Fibroblast of skin of left biceps (primary cell): ENCODE results near the gene ANKS1B.
"Not testable (repeated sequence)": the region's sequence is repeated elsewhere in the genome, so short reads cannot be mapped to it uniquely, and the experiment has no call there.

Experiments
- DNase-seq, 2 experiments: peaks; one replicate each; pipeline ENCODE4 v3.0.0-alpha.2; 2013; ENCODE audit warnings: low read depth in 2 of 2

The ANKS1B gene

DNA sequence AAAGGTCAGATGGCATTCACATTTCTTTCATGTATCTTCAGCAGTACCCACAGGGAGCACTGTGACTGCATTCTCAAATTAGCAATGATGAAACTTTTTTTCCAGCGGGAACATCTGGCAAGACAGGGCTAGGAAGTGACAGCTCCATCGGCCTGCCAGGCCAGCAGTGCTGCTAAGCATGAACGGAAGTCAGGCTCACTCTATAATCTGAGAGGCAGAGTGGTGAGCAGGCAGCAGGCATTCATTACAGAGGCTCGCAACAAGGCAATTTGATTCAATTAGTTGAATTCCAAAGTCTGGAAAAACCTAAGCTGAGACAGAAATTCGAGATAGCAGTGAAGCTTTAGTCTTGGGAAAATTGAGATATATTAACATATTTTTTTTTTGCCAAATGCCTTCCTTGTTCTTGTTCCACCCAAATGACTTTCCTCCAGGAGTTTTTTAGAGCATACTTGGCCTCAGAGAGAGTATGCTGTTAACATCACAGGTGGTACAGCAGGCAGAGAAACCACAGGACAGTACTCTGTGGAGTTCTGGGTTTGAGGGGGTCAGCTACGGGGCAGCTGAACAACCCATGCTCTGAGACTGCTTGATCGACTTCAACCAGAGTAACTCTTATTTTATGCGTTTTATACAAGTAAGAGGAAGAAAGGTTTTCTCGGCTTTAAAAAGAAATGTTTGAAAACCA, 924.8 kb downstream of the ANKS1B start:
- peak; percentile 46 to 53 for DNase-seq

DNA sequence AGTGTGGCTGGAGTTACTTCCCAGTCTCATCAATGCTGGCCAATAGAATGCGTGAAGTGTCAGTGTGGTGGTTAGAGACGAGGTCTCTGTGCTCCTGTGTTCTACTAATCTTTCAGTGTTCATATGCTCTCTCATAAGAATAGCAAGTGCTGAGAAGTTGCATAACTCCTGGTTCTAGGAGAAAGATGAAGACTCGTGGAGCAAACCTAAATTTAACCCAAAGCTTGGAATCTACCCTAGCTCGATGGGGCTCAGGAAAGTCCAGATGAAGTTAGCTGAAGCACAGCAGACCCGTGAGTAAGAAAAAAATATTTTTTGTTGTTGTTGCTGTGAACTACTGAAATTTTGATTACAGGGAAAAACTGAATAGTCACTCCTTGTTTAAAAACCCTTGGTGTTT, 927.1 kb downstream of the ANKS1B start:
- no peak for DNase-seq

DNA sequence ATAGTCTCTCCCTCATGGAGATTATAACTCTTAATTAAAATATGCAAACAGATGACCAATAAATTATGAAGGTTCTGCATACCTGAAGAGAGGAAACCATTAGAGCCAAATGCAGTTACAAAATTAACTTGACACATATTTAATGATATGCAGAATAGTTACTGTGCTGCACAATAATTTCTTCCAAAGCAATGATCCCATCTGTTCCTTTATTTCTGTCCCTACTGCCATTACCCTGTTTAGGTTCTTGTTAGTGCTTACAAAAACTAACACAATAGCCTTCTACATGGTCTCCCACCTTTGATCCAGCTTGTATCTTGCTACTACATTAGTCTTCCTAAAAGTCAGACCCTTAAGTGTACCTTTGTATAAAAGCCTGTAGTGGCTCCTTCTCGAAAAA, 928.5 kb downstream of the ANKS1B start:
- DNase-seq = no peak

DNA sequence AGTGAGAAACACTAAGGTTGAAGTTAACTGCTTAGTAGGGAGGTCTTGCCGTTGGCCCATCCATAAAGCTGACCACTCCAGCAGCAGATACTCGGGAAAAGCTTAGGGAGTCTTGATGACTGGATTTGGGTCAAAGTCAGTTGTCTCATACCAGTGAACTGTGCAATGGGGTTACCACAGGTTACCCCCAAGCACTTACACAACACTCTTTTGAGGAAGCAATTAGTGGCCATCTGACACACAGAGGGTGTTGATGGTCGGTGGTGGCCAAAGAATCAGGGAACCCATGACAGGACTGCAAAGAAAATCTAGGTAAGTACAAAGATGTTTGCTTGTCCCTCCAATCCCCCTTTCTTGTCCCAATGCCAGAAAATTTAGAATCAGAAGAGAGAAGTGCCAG, 929.4 kb downstream of the ANKS1B start:
- no peak for DNase-seq

DNA sequence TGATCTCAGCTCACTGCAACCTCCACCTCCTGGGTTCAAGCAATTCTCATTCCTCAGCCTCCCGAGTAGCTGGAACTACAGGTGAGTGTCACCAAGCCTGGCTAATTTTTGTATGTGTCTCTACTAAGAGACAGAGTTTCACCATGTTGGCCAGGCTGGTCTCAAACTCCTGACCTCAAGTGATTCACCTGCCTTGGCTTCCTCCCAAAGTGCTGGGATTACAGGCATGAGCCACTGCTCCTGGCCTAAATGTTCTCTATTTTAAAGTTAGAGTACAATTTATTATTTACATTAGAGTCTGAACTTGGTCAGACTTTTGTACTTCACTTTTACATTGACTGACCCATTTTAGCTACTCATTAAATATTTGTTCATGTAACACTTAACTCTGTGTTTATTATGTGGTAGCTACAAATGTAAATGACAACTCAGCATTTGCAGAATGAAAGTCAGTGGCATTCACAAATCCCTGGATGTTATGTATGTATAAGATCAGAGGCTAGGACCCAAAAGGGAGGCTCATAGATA, 930.1 kb downstream of the ANKS1B start:
- DNase-seq = no peak

DNA sequence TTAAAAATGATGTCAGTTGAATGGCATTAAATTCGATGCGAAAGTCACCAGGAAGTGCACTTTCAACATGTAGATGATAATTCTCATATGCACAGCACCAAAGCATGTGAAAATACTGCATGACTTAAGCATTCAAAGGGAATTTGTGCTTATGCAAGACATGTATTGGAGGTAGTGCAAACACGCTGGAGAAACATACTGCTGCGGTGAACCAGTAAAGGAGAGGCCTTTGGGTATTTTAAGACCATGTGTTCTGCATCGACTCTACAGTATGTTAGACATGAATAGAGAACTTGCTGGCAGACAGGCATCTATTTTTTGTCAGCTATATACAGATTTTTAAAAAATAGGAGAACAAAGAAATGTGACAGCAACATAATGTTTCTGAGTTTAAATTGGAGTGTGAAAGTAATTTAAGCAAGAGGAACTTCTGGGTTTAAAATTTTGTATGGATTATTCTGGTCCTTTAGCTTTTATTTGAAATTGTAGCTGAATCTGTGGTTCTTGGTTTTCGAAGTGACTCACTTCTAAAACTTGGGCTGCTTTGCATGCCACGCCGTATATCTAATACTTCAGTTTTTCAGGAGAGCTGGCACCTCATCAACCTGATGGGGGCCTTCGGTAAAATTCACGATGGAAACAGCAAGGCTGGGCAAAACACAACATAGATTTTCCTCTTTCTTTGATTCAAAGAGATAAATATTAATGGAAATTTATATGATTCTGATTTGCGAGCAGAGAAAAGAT, 930.9 kb downstream of the ANKS1B start:
- DNase-seq = peak; percentile 55 to 66

DNA sequence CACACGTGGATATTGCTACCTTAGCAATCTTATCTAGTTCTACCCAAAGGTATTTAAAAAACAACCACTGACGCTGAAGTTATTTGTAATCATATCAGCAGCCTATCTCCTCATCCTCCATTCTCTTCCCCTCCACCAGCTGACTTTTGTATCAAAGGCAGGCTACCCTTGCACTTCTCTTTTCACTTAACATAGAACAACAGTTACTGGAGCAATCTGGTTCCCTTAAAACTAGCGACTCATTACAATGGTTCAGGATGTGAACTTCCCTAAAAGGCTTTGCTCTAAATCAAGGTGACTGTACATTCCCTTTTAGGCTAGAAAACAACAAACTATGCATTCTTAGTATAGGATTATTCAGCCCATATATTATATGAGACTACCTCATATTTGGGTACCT, 935.0 kb downstream of the ANKS1B start:
- no peak for DNase-seq

DNA sequence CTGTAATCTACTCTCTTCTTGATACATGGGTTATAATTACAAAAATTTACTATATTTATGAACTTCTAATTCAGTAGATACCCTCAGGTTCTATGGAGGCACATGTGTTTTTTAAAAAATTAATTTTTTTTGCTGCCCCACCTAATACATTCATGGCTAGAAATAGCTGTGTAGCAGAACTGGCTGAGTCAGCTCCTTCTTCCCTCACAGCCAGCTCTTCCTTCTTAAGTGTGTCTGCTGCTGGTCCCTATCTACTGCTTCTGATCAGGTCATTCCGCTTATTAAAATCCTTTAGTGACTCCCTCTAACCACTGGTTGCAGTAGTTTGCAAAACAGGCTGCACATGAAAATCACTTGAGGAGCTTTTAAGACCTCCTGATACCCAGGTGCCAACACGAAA, 939.6 kb downstream of the ANKS1B start:
- no peak for DNase-seq

DNA sequence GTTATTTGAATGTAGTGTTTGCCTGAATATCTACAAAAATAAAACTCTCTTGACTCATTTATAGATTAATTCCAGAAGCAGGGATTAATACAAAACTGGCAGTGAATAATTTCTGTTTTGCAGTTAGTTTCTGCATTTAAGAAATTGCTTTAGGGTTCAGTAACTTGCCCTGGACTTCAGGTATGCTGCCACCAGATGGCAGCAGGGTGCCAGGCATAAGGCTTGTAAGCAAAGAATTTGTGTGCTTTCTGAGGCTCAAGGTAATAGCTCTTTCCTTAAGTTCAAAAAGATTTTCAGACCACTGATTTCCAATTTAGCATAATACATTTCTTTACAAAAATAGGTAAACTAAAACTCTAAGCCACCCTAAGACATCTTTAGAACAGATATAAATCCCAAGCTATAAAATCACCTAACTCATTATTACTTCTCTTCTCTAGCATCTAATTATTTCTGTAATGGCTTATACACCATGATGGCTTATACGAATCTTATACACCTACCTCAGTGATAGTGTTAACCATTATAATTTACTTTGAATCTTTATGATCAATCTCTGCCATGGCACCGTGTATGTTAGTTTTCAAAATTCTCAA, 941.3 kb downstream of the ANKS1B start:
- peak; percentile 23 to 25 for DNase-seq

DNA sequence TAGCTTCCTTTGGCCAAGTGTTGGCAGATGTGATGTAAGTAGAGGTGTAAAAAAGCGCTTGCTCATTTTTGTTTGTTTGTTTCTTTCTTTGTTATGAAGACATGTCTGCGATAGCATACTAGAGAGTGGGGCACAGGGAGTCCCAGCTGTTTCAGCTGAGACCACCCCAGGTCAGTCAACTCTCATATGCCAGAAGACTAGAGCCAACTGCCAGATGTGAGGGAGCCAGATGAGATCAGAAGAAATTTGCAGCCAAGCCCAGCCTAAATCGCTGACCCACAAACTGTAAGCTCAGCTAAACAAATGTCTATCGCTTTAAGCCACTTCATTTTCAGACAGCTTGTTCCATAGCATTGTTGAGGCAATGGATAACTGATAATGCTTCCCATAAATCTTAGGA, 942.5 kb downstream of the ANKS1B start:
- no peak for DNase-seq

DNA sequence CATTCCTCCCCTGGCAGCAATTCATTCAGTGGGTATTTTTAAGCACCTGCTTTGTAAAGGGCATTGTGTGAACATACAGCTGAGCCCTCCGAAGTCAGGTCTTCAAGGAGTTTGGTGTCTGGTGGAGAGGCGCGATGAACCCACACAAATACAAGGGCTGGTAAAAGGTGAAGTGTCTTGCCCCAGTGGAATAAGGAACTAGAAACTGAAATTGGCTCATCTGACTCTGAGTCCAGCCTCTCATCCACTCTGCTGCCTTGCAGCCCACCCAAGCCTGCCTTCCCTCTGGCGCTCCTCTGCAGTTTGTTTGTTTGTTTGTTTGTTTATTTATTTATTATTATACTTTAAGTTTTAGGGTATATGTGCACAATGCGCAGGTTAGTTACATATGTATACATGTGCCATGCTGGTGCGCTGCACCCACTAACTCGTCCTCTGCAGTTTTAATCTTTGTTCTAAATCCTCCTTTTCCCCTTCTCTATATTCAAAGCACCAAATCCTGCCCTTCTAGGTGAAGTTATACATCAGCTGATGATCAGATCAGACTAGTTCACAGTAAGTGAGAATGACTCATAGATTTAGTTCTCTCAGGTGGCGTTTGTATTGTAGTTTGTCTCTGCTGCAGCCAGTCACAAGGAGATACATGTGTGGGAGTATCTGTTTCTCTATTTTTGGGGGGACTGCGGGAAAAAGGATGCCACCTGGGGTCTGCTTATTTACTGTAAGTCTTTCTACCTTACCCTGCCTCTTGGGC, 945.2 kb downstream of the ANKS1B start:
- DNase-seq = no peak

DNA sequence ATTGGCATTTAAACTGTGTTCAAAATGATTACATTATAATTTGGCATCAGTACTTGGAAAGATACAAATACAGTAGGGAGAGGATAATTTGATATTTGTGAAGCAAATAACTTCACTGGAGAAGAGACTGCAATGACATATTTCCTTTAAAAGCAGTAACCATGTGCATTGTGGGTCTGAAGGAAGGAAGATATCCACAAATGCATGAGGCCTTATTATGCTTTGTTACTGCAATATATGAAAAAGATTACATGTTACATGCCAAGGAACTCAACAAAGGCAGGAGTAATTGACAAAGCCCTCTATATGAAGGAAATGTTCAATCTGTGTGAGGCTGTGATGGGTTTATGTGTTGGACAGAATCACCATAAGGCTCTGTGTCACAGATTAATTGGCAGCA, 948.2 kb downstream of the ANKS1B start:
- no peak for DNase-seq

DNA sequence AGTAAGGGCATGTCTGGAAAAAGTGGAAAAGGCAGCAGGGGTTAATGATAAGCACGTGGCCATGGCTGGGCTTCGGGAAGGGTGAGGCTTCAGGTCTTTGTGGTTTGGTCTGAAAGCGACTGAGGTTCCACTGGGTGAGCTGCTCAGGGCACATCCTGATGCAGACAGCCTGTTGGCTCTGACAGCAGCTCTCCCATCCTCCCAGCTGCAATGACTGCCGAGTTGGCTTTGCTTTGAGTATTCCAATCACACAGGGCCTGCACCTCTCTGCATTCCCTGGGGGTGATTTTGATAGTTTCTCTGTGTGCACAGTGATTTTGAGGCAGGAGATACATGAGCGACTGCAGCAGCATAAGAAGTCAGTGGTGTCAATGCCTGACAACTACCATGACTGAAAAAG, 948.9 kb downstream of the ANKS1B start:
- no peak for DNase-seq

DNA sequence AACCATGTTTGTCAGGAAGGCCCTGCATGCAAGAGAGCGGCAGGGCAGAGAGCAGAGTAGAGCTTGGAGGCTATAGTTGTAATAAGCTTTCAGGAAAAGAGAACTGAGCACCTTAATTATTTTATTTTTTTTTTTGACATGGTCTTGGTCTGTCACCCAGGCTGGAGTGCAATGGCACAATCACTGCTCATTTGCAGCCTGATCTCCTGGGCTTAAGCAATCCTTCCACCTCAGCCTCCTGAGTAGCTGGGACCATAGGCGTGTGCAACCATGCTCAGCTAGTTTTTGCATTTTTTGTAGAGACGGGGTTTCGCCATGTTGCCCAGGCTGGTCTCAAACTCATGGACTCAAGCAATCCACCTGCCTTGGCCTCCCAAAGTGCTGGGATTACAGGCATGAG, 950.5 kb downstream of the ANKS1B start:
- DNase-seq = not testable (repeated sequence)

DNA sequence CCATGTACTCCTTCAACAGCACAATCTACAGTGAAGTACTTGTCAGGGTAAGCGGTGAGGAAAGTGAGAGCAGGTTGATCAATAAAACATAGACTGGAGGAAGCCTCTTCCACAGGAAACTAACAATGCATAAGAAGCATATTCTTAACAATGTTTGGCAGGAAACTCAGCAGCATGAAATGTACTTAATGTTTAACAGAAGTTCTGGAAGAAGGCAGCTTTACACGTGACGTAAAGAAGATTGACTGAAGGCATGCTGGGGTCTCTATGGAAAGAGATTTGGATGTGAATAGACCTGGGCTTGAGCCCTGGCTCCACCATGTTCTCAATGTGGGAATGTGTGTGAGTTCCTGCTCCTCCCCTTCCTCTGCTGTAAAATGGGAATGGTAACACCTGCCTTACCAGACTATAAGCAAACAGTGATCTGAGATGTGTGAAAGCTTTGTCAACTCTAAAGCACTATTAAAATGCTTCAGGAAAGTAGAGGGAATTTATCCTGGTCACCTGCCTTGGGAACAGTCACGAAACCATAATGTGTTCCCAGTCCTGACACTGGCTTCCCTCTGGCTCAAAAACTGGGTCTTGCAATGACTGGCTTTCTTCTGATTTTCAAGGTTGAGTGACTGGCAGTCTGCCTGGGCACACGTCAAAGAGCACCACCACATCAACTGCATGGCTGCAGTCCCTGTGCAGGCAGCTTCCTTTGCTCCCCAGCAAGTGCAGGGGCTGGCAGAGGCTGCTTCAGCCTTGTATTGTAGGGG, 955.0 kb downstream of the ANKS1B start:
- no peak for DNase-seq

DNA sequence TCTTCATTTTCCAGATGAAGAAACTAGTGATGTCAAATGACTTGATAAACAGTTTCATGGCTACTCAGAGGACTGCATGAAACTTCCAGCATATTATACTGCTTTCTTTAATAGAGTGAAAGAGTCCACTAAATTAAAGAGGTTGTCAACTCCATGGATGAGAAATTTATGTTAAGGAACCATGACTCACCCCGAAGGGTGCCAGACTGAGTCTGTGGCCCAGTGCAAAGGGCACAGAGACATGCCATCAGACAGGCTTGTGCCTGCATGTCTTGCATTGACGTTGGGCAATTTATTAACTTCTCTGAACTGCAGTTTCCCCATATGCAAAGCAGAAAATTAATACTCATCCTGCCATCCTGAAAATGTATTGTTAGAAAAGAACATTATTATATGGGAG, 957.3 kb downstream of the ANKS1B start:
- no peak for DNase-seq

DNA sequence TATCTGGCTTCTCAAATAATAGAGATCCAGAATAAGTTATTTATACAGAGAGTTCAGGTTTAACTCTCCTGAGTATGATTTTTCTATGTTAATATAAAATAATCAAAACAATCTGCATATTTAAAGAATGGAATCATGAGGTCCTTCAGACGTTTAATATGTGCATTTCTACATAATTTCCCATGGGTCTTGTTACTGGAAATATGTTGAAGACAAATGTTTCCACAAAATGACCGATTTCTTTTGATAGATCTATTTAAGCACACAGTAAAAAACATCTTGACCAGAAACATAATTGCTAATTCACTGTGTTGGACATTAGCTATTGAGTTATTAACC, 957.7 kb downstream of the ANKS1B start:
- DNase-seq = no peak

DNA sequence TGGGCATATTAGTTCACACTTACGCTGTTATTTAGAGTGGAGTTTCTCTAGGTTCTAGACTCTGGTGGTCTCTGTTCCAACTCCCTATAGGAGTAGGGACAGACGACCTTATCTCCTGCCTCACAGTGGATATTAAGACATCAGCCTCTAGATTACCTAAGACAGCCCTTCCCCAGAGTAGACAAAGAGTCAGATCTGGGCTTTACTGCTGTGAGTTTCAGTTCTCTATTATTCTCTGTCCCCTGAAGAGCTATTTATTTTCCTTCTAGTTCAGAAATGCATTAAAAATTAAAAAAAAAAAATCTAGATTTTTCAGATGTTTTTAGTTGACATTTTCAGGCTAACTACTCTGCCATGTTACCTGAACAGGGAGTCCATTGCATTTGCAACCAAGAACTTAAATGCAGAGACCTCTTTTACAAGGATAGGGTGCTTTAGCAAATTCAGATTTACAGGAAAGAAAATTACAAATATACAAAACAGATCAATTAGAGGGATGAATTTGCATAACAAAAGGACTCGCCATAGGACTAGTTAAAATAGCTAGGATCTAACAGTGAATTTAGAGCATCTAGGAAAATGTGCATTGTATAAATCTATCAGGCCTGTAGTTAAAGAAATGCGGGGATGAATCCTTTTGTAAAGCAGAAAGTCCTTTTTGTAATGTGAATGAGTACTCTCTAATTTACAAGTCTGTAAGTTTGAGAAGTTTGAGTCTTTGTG, 958.2 kb downstream of the ANKS1B start:
- DNase-seq = no peak

DNA sequence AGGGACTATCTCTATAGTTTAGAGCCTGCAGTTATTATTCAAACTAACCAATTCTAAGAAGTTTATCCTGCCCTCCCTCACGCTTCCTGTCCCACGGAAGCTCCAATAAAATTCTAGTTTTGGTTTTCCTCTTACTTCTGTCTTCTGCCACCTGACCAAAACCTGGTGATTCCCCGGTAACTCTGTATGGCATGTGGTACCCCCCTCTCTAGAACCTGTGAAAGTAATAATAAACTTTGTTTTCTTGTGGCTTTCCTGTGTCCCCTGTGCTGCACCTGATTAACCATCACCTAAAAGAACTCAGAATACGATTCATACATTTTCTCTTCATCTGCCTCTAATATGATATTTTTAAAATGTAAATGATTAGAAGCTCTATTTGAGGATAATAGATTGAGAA, 959.9 kb downstream of the ANKS1B start:
- no peak for DNase-seq

DNA sequence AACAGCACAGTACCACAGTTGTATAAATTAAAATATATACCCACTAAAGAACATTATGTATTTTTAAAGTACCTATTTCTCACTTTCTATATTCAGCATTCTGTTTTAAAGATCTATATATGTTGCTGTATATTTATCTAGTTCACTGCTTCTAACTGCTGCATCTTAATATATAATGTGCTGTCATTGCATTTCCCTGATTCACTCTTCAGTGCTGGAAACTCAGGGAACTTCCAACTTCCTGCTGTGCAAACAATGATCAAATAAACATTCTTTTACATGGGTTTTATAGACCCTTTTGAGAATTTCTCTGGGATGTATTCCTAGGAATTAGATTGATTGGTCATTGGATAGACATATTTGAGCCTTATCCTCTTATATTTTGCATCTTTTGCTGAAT, 960.5 kb downstream of the ANKS1B start:
- no peak for DNase-seq

DNA sequence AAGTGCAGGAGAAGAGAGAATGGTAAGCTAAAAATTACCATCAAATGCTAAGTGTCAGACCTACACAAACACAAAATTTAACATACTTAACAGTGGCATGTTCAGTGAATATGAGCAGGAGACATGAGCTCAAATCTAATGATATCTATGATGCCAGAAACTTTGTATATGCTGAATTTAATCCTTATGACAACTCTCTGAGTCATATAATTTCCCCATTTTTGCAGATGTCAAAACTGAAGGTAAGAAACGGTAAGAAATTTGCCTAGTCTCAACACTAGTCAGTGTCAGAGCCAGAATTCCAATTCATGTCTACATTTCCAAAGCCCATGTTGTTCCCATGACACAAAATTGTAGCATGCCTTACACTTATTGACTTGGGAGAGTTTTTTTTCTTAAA, 963.9 kb downstream of the ANKS1B start:
- no peak for DNase-seq
